BJ (cell line): Measurements from ENCODE around the gene ASH1L. TPM values are rescaled to one million over a fixed set of nuclear protein-coding genes. Genes with fewer than 3 reads are reported as not detected.

Experiments used
- CTCF ChIA-PET: fragments of 350-600 bp; formaldehyde crosslinking; extraction: SDS; loops from one replicate; lab custom pipeline; 2021; ENCODE audit warnings: antibody characterized with exemption, inconsistent platforms; lab: Yijun Ruan, JAX
- POLR2A ChIA-PET: fragments of 300-600 bp; sonication (Branson Sonifier 250); formaldehyde crosslinking; extraction: SDS; loops from one replicate; lab custom pipeline; 2021; ENCODE audit warnings: antibody characterized with exemption; lab: Charles Lee
- DNase-seq: peaks from one replicate; pipeline ENCODE4 v3.0.0-alpha.2; 2011; ENCODE audit warnings: low read depth
- H3K27me3 ChIP-seq: 2 replicates; pipeline ENCODE4 v1.6.0; 2011; ENCODE audit warnings: low read length; ENCODE audit not compliant: control insufficient read depth, insufficient read depth
- H3K36me3 ChIP-seq: 2 replicates; pipeline ENCODE4 v1.5.1; 2011; ENCODE audit warnings: low read length; ENCODE audit not compliant: control insufficient read depth, insufficient read depth
- H3K4me3 ChIP-seq: 2 replicates; pipeline ENCODE4 v1.5.1; 2011; ENCODE audit warnings: low read depth, mild to moderate bottlenecking, control low read depth, low read length
- CTCF ChIP-seq: IDR thresholded peaks from 2 replicates; pipeline ENCODE4 v1.5.1; 2011; ENCODE audit warnings: low read depth, mild to moderate bottlenecking, control low read depth, inconsistent platforms, low read length, moderate library complexity; ENCODE audit not compliant: insufficient read depth
- polyA plus RNA-seq: library from polyadenylated mRNA; depleted of rRNA; stranded (reverse); fragments of >200 nt; gene quantifications from 2 replicates; pipeline ENCODE4 v1.2.3, GENCODE V29; 2011

The ASH1L gene
- polyA plus RNA-seq, 1 experiment = 20.9 TPM

- TF ChIP-seq CTCF = no peak
- no peaks in the 10 kb centered on the region for H3K36me3 ChIP-seq
- ChIA-PET CTCF (interaction anchor here (1.1 to 1.6 kb wide), 2 partner anchors 18 to 26 kb away, joined by 3 to 5 read pairs; no protein-coding TSS in a partner anchor), POLR2A (no interaction called here)
- no peak for DNase-seq
- H3K27me3 ChIP-seq = peaks cover 36% of the 10 kb centered on the region
- H3K4me3 ChIP-seq = no peak overlapping the region
These were observed 265.2 kb downstream of the ASH1L start for GRCh38 chr1:155297384-155297783.

GRCh38 chr1:155296661-155297060, 265.9 kb downstream of the ASH1L start:
- peaks cover 36% of the 10 kb centered on the region for H3K27me3 ChIP-seq
- no peak for DNase-seq
- CTCF ChIA-PET = no interaction called here
- POLR2A ChIA-PET = no interaction called here
- H3K4me3 ChIP-seq = no peak overlapping the region
- H3K36me3 ChIP-seq = no peaks in the 10 kb centered on the region
- TF ChIP-seq CTCF = no peak

GRCh38 chr1:155295942-155296267, 266.7 kb downstream of the ASH1L start:
- H3K27me3 ChIP-seq = peaks cover 37% of the 10 kb centered on the region
- no peak for TF ChIP-seq CTCF

GRCh38 chr1:155295183-155295941, 267.2 kb downstream of the ASH1L start:
- H3K36me3 ChIP-seq = no peaks in the 10 kb centered on the region
- TF ChIP-seq CTCF = no peak
- H3K4me3 ChIP-seq = no peak overlapping the region
- peaks cover 37% of the 10 kb centered on the region for H3K27me3 ChIP-seq
- CTCF ChIA-PET = no interaction called here
- no peak for DNase-seq
- POLR2A ChIA-PET = no interaction called here

More at GRCh38 chr1:155295942-155296267, 266.7 kb downstream of the ASH1L start:
- DNase-seq = no peak
- ChIA-PET CTCF (no interaction called here), POLR2A (no interaction called here)
- H3K36me3 ChIP-seq = no peaks in the 10 kb centered on the region
- no peak overlapping the region for H3K4me3 ChIP-seq

GRCh38 chr1:155294520-155295182, 268.0 kb downstream of the ASH1L start:
- no peak for DNase-seq

More at GRCh38 chr1:155294520-155295182, 268.0 kb downstream of the ASH1L start:
- H3K27me3 ChIP-seq = peaks cover 37% of the 10 kb centered on the region
- H3K4me3 ChIP-seq = no peak overlapping the region
- ChIA-PET POLR2A (no interaction called here), CTCF (no interaction called here)
- H3K36me3 ChIP-seq = no peaks in the 10 kb centered on the region
- TF ChIP-seq CTCF = no peak
